ENCODE measurements around the gene PPP2R1B.
A peak's percentile ranks its signal among the peaks of the same experiment; 100 is the strongest.
"Not testable (repeated sequence)": the region's sequence is repeated elsewhere in the genome, so short reads cannot be mapped to it uniquely, and the experiment has no call there.

PPP2R1B gene

GRCh38 chr11:111788464-111788863 is 22.3 kb upstream of the PPP2R1B start:
- TF ChIP-seq CTCF (IDR thresholded peaks at IDR 0.05): no peak
- no peak for DNase-seq
- Mint-ChIP-seq H3K27ac (peak overlapping the region; percentile 10), H3K9me3 (no peaks in the 10 kb centered on the region), H3K27me3 (ENCODE audit: low read depth, poor library complexity) (no peaks in the 10 kb centered on the region), H3K4me1 (no peaks in the 10 kb centered on the region), H3K4me3 (no peak overlapping the region), H3K36me3 (ENCODE audit: low read depth) (peaks cover 15% of the 10 kb centered on the region)

- Mint-ChIP-seq H3K4me3 (no peak overlapping the region), H3K9me3 (no peaks in the 10 kb centered on the region), H3K4me1 (no peaks in the 10 kb centered on the region), H3K27ac (peak overlapping the region; percentile 10), H3K36me3 (ENCODE audit: low read depth) (peaks cover 15% of the 10 kb centered on the region), H3K27me3 (ENCODE audit: low read depth, poor library complexity) (no peaks in the 10 kb centered on the region)
- TF ChIP-seq CTCF (IDR thresholded peaks at IDR 0.05): no peak
- DNase-seq: no peak
Measured at GRCh38 chr11:111788051-111788450, 21.9 kb upstream of the PPP2R1B start.

- DNase-seq: no peak
- peak overlapping the region; percentile 34 for H3K27ac Mint-ChIP-seq
- no peaks in the 10 kb centered on the region for H3K27me3 Mint-ChIP-seq (ENCODE audit: low read depth, poor library complexity)
- no peaks in the 10 kb centered on the region for H3K4me1 Mint-ChIP-seq
- TF ChIP-seq CTCF (IDR thresholded peaks at IDR 0.05): no peak
- H3K4me3 Mint-ChIP-seq: no peak overlapping the region
- H3K36me3 Mint-ChIP-seq (ENCODE audit: low read depth): peaks cover 15% of the 10 kb centered on the region
- no peaks in the 10 kb centered on the region for H3K9me3 Mint-ChIP-seq
Measured at GRCh38 chr11:111785886-111786412, 19.8 kb upstream of the PPP2R1B start.

- no peak overlapping the region for H3K4me3 Mint-ChIP-seq
- H3K27me3 Mint-ChIP-seq (ENCODE audit: low read depth, poor library complexity): no peaks in the 10 kb centered on the region
- no peak for TF ChIP-seq CTCF (IDR thresholded peaks at IDR 0.05)
- no peak overlapping the region for H3K27ac Mint-ChIP-seq
- no peak for DNase-seq
- H3K9me3 Mint-ChIP-seq: no peaks in the 10 kb centered on the region
- H3K36me3 Mint-ChIP-seq (ENCODE audit: low read depth): peaks cover 15% of the 10 kb centered on the region
- no peaks in the 10 kb centered on the region for H3K4me1 Mint-ChIP-seq
Measured at GRCh38 chr11:111785076-111785475, 18.9 kb upstream of the PPP2R1B start.

DNA sequence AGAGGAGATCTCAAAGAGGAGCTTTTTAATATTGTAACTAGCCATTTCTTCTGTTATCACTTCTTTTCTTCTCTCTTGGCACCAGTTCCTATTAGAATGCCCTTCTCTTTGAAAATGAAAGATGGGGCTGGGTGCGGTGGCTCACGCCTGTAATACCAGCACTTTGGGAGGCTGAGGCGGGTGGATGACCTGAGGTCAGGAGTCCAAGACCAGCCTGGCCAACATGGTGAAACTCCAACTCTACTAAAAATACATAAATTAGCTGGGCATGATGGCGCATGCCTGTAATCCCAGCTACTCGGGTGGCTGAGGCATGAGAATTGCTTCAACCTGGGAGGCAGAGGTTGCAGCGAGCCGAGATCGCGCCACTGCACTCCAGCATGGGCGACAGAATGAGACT is 18.1 kb upstream of the PPP2R1B start:
- not testable (repeated sequence) for H3K9me3 Mint-ChIP-seq; H3K4me1 Mint-ChIP-seq; DNase-seq; H3K27me3 Mint-ChIP-seq (ENCODE audit: low read depth, poor library complexity); H3K4me3 Mint-ChIP-seq
- H3K27ac Mint-ChIP-seq: peak overlapping the region; percentile 50
- H3K36me3 Mint-ChIP-seq (ENCODE audit: low read depth): peaks cover 15% of the 10 kb centered on the region

DNA sequence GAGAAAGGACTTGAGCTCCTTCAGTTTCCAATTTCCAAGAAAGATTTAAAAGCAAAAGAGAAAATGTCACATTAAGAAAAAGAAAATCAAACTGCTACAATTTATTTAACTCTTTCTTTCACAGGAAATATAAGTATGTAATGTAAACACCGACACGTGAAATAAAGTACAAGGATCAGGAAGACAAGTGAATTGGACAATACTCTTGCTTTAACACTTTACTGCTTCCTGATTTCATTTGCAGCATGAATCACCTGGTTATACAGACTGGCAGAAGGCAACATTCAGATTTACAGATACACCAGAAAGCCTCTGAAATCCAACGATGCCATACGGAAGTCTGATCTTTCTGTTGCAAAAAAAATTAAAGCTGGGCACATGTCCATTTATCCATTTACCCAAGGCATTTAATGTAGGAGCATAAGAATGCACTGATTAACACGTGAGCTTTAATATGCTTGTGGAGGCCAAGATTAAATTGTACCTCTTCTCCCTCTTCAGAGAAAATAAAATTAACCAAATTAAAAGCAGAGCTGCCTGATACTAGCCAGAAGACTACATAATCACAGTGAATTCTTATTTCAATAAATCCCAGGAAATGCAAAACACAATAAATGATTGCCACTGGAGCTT is 16.0 kb upstream of the PPP2R1B start:
- no peak overlapping the region for H3K27ac Mint-ChIP-seq

More for the DNA sequence above, 16.0 kb upstream of the PPP2R1B start:
- H3K27me3 Mint-ChIP-seq (ENCODE audit: low read depth, poor library complexity): no peaks in the 10 kb centered on the region
- peaks cover 15% of the 10 kb centered on the region for H3K36me3 Mint-ChIP-seq (ENCODE audit: low read depth)
- H3K4me1 Mint-ChIP-seq: peaks cover 10% of the 10 kb centered on the region
- TF ChIP-seq CTCF (IDR thresholded peaks at IDR 0.05): no peak
- DNase-seq: no peak
- H3K9me3 Mint-ChIP-seq: no peaks in the 10 kb centered on the region
- no peak overlapping the region for H3K4me3 Mint-ChIP-seq

Data from nephron progenitor cell (in vitro differentiated cells).